Activated CD4-positive, alpha-beta T cell treated with anti-CD3 and anti-CD28 coated beads for 4 hours (primary cell): ENCODE data around the gene POFUT2.

Experiments
- DNase-seq, 2 donors: peaks; one replicate each; pipeline ENCODE4 v3.0.0-alpha.2; 2020

The POFUT2 gene

GRCh38 chr21:45260191-45260825 lies 27.4 kb downstream of the POFUT2 start:
- DNase-seq = no peak

- DNase-seq = no peak
These were observed 28.4 kb downstream of the POFUT2 start for GRCh38 chr21:45259206-45259840.

- DNase-seq = no peak
These were observed 29.2 kb downstream of the POFUT2 start for GRCh38 chr21:45258466-45258865.

GRCh38 chr21:45257673-45258341 lies 29.9 kb downstream of the POFUT2 start:
- DNase-seq = no peak

GRCh38 chr21:45256912-45257672 lies 30.6 kb downstream of the POFUT2 start:
- no peak for DNase-seq

- no peak for DNase-seq
These were observed 31.4 kb downstream of the POFUT2 start for GRCh38 chr21:45256021-45256911.

GRCh38 chr21:45255381-45256020 lies 32.2 kb downstream of the POFUT2 start:
- DNase-seq = no peak

DNA sequence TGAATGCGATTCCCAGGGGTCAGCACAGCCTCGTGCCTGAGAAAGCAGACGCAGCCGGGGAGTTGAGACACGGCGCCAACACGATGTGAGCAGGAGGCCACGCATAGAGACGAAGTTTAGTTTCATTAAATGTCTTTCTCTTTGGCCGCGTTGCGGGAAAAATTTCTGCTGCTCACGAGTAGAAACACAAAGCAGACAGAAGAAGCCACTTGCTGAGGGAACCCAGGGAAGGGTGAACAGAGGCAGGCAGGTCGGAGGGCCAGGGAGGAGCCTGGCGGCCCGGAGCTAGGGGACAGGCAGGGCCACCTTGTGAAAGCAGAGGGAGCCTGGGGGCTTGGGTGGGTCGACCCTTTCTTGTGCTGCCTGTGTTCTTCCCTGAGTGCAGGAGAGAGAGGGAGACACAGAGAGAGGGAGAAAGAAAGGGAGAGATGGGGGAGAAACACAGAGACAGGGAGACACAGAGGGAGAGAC lies 33.2 kb downstream of the POFUT2 start:
- no peak for DNase-seq

DNA sequence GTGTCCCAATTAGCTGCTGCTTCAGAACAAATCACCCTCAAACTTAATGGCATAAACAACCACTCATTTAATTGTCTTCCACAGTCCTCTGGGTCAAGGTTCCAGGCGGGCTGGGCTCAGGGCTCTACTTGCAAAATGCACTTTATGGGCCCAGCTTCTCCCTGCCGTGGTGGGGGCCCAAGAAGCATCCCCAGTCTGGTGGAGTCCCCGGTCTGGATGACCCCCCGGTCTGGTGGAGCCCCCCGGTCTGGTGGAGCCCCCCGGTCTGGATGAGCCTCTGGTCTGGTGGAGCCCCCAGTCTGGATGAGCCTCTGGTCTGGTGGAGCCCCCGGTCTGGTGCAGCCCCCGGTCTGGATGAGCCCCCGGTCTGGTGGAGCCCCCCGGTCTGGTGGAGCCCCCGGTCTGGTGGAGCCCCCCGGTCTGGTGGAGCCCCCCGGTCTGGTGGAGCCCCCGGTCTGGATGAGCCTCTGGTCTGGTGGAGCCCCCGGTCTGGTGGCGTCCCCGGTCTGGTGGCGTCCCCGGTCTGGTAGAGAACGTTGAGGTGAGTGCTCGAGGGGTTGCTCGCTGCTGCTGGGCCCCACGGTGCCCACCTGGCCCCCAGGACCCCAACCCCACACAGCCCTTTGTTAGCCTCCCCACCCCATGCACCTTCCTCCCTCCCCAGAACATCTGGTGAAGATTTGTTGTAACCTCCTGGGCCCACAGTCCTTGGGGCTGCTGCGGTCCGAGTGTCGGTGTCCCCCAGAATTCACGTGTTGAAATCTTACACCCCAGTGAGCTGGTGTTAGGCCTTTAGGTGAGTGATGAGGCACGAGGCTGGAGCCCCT lies 33.8 kb downstream of the POFUT2 start:
- no peak for DNase-seq

- no peak for DNase-seq
These were observed 34.5 kb downstream of the POFUT2 start for GRCh38 chr21:45253180-45253579.

- DNase-seq = no peak
These were observed 35.2 kb downstream of the POFUT2 start for GRCh38 chr21:45252448-45252925.

DNA sequence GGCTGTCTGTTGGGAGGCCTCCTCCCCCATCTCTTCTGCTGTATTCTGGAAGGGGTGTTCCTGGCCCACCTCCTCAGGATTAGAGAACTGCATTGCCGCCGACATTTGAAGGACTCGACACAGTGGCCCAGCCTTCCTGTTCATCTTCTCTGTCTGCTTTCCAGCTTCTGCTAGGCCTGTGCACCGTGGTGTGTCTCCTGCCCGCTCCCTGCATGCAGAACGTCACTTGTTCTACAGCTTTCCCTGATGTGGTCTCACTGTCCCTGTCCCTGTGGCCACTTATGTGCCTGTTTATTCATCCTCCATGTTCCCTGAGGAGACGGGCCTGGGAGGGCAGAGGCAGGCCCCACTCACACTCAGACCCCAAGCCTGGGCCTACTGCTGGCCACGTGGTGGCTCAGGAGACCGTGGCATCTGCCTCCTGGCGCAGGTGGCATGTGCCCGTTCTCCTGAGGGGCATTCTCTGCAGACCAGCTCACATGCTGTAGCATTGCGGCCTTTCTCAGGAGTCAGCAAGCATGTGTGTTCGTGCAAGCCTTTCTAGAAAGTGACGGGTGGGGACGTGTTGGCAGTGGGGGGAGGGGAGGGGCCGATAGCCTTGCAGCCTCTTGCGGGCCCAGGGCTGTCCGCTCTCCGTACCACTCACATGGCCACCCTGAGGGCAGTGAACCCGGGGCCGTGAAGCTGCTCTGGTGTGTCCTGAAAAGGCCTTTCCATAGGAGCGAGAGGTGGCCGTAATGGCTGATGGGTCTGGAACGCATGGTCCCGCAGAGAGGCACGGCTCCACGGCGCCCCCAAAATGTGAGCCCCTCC lies 35.9 kb downstream of the POFUT2 start:
- DNase-seq = no peak

- no peak for DNase-seq
These were observed 36.6 kb downstream of the POFUT2 start for GRCh38 chr21:45250914-45251634.

DNA sequence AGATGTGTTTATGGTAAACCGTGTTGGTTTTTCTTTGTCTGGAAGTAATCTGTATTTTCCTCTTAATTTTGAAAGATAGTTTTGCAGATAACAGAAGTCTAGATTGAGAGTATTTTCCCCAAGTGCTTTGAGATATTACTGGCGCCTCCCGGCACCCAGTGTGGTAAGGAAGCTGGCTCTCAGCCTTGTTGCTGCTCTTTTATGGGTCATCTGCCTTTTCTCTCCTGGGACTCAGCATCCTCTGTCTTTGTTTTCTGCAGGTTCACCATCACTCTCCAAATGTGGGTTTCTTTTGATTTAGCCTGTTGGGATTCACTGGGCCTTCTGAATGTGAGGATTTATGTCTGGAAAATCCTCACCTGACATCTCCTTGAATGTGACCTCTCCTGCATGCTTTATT lies 37.4 kb downstream of the POFUT2 start:
- DNase-seq = no peak

GRCh38 chr21:45249626-45250025 lies 38.1 kb downstream of the POFUT2 start:
- no peak for DNase-seq

DNA sequence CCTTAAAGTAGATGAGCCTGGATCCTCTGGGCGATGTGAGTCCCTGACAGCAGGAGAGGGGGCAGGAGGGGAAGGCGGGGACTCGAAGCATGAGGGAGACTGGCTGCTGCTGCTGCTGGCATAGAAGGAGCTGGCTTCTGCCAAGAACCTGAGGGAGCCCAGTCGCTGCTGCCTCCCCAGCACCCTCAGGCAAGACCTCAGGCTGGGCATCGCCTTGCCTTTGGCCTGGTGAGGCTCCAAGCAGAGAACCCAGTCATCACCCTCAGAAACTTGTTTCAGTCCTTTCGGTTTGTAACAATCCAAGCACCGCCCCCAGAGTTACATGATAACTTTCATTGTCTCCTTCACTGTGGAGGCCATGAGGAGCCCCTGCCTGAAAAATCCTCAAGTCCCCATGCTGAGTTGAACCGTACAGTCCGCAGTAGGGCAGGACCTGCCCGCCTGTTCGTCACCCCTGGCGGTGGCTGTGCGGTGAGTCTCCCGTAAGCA lies 38.8 kb downstream of the POFUT2 start:
- no peak for DNase-seq

GRCh38 chr21:45248301-45248892 lies 39.3 kb downstream of the POFUT2 start:
- DNase-seq = no peak
